Measurements from ENCODE around the gene MMP24. TPM values are rescaled to one million over a fixed set of nuclear protein-coding genes. Genes with fewer than 3 reads are reported as not detected.
A peak's percentile ranks its signal among the peaks of the same experiment; 100 is the strongest.

MMP24 gene
- total and polyA plus RNA-seq, 2 of the 13 experiments (the other 11 are each of a cell fraction or from before 2014, with no cell fraction given): 0.29 to 0.35 TPM

DNA sequence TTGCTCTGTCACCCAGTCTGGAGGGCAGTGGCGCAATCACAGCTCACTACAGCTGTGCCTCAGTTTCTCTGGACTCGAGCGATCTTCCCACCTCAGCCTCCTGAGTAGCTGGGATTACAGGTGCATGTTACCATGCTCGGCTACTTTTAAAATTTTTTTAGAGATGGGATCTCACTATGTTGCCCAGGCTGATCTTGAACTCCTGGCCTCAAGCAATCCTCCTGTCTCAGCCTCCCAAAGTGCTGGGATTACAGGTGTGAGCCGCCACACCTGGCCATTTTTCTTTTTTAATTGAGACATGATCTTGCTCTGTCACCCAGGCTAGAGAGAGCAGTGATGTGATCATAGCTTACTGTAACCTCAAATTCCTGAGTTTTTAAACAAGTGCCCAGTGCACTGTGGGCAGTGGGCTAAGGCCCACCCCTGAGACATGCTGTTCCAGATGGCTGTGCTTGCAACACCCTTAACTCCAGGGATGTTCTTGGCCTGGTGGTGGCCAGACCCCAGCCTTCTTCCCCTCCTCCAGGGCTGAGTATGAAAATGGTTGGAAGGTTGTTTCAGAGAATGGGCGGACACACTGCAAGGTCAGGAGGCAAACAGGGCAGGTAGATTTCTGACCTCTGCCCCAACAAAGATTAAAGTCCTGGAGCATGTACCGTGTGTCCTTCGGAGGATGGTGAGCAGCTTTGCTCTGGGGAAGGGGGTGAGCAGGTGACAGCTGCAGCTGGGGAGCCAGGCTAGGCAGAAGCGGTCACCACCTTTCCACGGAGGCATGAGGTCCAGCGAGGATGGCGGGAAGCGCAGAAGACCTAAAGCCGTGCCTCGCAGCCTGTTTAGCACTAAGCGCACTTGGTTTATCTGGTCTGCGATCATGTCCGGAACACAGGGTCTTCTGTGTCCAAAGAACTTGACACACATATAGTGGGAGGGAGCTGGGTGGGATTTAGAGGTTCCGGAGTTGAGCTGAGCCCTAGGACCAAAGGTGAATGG lies 67.1 kb downstream of the MMP24 start (continued):
- TF ChIP-seq, protein P1, sequence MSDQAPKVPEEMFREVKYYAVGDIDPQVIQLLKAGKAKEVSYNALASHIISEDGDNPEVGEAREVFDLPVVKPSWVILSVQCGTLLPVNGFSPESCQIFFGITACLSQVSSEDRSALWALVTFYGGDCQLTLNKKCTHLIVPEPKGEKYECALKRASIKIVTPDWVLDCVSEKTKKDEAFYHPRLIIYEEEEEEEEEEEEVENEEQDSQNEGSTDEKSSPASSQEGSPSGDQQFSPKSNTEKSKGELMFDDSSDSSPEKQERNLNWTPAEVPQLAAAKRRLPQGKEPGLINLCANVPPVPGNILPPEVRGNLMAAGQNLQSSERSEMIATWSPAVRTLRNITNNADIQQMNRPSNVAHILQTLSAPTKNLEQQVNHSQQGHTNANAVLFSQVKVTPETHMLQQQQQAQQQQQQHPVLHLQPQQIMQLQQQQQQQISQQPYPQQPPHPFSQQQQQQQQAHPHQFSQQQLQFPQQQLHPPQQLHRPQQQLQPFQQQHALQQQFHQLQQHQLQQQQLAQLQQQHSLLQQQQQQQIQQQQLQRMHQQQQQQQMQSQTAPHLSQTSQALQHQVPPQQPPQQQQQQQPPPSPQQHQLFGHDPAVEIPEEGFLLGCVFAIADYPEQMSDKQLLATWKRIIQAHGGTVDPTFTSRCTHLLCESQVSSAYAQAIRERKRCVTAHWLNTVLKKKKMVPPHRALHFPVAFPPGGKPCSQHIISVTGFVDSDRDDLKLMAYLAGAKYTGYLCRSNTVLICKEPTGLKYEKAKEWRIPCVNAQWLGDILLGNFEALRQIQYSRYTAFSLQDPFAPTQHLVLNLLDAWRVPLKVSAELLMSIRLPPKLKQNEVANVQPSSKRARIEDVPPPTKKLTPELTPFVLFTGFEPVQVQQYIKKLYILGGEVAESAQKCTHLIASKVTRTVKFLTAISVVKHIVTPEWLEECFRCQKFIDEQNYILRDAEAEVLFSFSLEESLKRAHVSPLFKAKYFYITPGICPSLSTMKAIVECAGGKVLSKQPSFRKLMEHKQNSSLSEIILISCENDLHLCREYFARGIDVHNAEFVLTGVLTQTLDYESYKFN (CRISPR knock-in tag; conservative IDR thresholded peaks at IDR 0.05): peak; percentile 58; the same call in 1 of the 2 replicates
- TF ChIP-seq NFKB2 (CRISPR knock-in tag; IDR thresholded peaks at IDR 0.05; ENCODE audit: borderline replicate concordance) (peak; percentile 59; the same call in 1 of the 2 replicates), ZBTB20 (CRISPR knock-in tag; IDR thresholded peaks at IDR 0.05; ENCODE audit: borderline replicate concordance, low read depth) (no peak; the same call in 1 of the 2 replicates), ZNF776 (CRISPR knock-in tag; IDR thresholded peaks at IDR 0.05) (no peak), ZNF350 (CRISPR knock-in tag; IDR thresholded peaks at IDR 0.05; ENCODE audit: borderline replicate concordance, low read depth) (peak; percentile 18; the same call in 1 of the 2 replicates), KMT2A (CRISPR knock-in tag; IDR thresholded peaks at IDR 0.05) (no peak; the same call in 1 of the 2 replicates), TRIM24 (CRISPR knock-in tag; IDR thresholded peaks at IDR 0.05) (no peak), ZMYM4 (CRISPR knock-in tag; IDR thresholded peaks at IDR 0.05) (peak; percentile 47; the same call in 1 of the 2 replicates), ZNF790 (CRISPR knock-in tag; IDR thresholded peaks at IDR 0.05; ENCODE audit: borderline replicate concordance) (no peak), RXRA (CRISPR knock-in tag; IDR thresholded peaks at IDR 0.05) (peak; percentile 40), ZNF292 (CRISPR knock-in tag; IDR thresholded peaks at IDR 0.05; ENCODE audit: borderline replicate concordance, low read depth) (0 out of 2 replicates have a peak, but pooled peaks have one; percentile 24), REPIN1 (CRISPR knock-in tag; IDR thresholded peaks at IDR 0.05; ENCODE audit: borderline replicate concordance, low read depth) (0 out of 2 replicates have a peak, but pooled peaks have one; percentile 42), NRL (CRISPR knock-in tag; IDR thresholded peaks at IDR 0.05; ENCODE audit: borderline replicate concordance) (0 out of 2 replicates have a peak, but pooled peaks have one; percentile 32), ZFP36 (IDR thresholded peaks at IDR 0.05; ENCODE audit: borderline replicate concordance, low read depth, low read length, partially characterized antibody) (no peak)
- TF ChIP-seq, protein P2, sequence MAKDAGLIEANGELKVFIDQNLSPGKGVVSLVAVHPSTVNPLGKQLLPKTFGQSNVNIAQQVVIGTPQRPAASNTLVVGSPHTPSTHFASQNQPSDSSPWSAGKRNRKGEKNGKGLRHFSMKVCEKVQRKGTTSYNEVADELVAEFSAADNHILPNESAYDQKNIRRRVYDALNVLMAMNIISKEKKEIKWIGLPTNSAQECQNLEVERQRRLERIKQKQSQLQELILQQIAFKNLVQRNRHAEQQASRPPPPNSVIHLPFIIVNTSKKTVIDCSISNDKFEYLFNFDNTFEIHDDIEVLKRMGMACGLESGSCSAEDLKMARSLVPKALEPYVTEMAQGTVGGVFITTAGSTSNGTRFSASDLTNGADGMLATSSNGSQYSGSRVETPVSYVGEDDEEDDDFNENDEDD (CRISPR knock-in tag; IDR thresholded peaks at IDR 0.05; ENCODE audit: borderline replicate concordance): peak; percentile 76; the same call in 1 of the 2 replicates
- TF ChIP-seq, protein P3, sequence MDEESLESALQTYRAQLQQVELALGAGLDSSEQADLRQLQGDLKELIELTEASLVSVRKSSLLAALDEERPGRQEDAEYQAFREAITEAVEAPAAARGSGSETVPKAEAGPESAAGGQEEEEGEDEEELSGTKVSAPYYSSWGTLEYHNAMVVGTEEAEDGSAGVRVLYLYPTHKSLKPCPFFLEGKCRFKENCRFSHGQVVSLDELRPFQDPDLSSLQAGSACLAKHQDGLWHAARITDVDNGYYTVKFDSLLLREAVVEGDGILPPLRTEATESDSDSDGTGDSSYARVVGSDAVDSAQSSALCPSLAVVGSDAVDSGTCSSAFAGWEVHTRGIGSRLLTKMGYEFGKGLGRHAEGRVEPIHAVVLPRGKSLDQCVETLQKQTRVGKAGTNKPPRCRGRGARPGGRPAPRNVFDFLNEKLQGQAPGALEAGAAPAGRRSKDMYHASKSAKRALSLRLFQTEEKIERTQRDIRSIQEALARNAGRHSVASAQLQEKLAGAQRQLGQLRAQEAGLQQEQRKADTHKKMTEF (CRISPR knock-in tag; IDR thresholded peaks at IDR 0.05): 0 out of 2 replicates have a peak, but pooled peaks have one; percentile 24
- TF ChIP-seq, protein P4, sequence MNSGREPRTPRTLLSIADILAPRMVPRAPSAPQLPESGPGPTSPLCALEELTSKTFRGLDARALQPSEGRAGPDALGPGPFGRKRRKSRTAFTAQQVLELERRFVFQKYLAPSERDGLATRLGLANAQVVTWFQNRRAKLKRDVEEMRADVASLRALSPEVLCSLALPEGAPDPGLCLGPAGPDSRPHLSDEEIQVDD (CRISPR knock-in tag; IDR thresholded peaks at IDR 0.05; ENCODE audit: borderline replicate concordance): peak; percentile 19; the same call in 1 of the 2 replicates
- TF ChIP-seq, protein P5, sequence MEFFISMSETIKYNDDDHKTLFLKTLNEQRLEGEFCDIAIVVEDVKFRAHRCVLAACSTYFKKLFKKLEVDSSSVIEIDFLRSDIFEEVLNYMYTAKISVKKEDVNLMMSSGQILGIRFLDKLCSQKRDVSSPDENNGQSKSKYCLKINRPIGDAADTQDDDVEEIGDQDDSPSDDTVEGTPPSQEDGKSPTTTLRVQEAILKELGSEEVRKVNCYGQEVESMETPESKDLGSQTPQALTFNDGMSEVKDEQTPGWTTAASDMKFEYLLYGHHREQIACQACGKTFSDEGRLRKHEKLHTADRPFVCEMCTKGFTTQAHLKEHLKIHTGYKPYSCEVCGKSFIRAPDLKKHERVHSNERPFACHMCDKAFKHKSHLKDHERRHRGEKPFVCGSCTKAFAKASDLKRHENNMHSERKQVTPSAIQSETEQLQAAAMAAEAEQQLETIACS (CRISPR knock-in tag; IDR thresholded peaks at IDR 0.05): 0 out of 2 replicates have a peak, but pooled peaks have one; percentile 43

All from HepG2 (cell line).